Fibroblast of lung (primary cell): ENCODE results near the gene CYB561D2. TPM values are rescaled to one million over a fixed set of nuclear protein-coding genes. Genes with fewer than 3 reads are reported as not detected.

Experiments
- DNase-seq, 2 donors: peaks; one replicate each; pipeline versions ENCODE4 v3.0.0 to v3.0.0-alpha.2; 2010; ENCODE audit warnings: low read depth in 2 of 2
- H2AFZ ChIP-seq: 2 replicates; pipeline ENCODE4 v1.5.1; 2012; ENCODE audit warnings: low read length, control low read depth, inconsistent platforms
- H3K27ac ChIP-seq: 2 replicates; pipeline ENCODE4 v1.5.1; 2011; ENCODE audit warnings: low read length, control low read depth; ENCODE audit not compliant: insufficient read depth
- H3K27me3 ChIP-seq: 2 replicates; pipeline ENCODE4 v1.5.1; 2011; ENCODE audit warnings: mild to moderate bottlenecking, low read length; ENCODE audit not compliant: control insufficient read depth, insufficient read depth
- H3K36me3 ChIP-seq: 2 replicates; pipeline ENCODE4 v1.5.1; 2011; ENCODE audit warnings: low read length; ENCODE audit not compliant: control insufficient read depth, insufficient read depth
- H3K4me1 ChIP-seq: 2 replicates; pipeline ENCODE4 v1.5.1; 2011; ENCODE audit warnings: low read length; ENCODE audit not compliant: control insufficient read depth, insufficient read depth; ENCODE audit errors: extremely low read depth
- H3K4me2 ChIP-seq: 2 replicates; pipeline ENCODE4 v1.5.1; 2011; ENCODE audit warnings: low read length, control low read depth; ENCODE audit not compliant: insufficient read depth; ENCODE audit errors: extremely low read depth
- H3K4me3 ChIP-seq, 4 experiments: fragments of 200-600 bp in 1 of 4; sonication (generic) in 1 of 4; replicated peaks in 1 of 4; 2 replicates each; pipeline ENCODE4 v1.5.1; 2011 to 2016; ENCODE audit warnings: low read length in 4 of 4, low read depth in 3 of 4, mild to moderate bottlenecking in 3 of 4, control low read depth in 2 of 4, inconsistent platforms in 1 of 4, mixed read lengths in 1 of 4; ENCODE audit not compliant: insufficient read depth in 1 of 4; ENCODE audit errors: control extremely low read depth in 1 of 4
- H3K79me2 ChIP-seq: 2 replicates; pipeline ENCODE4 v1.5.1; 2012; ENCODE audit warnings: mild to moderate bottlenecking, low read length, inconsistent platforms; ENCODE audit not compliant: control insufficient read depth, insufficient read depth
- H3K9ac ChIP-seq: 2 replicates; pipeline ENCODE4 v1.5.1; 2011; ENCODE audit warnings: mild to moderate bottlenecking, low read length, control low read depth; ENCODE audit not compliant: insufficient read depth
- H3K9me3 ChIP-seq: 2 replicates; pipeline ENCODE4 v1.5.1; 2012; ENCODE audit warnings: low read depth, low read length; ENCODE audit not compliant: control insufficient read depth, insufficient read depth
- H4K20me1 ChIP-seq: 2 replicates; pipeline ENCODE4 v1.5.1; 2011; ENCODE audit warnings: low read length; ENCODE audit not compliant: control insufficient read depth, insufficient read depth; ENCODE audit errors: extremely low read depth
- EZH2 ChIP-seq: IDR thresholded peaks from 2 replicates; pipeline ENCODE4 v1.5.1; 2012; ENCODE audit warnings: low read length, control low read depth, mild to moderate bottlenecking; ENCODE audit errors: missing control alignments
- polyA plus RNA-seq, 2 donors: library from polyadenylated mRNA; depleted of rRNA in 1 of 2; stranded (reverse) in 1 of 2; unstranded in 1 of 2; fragments of >200 nt; gene quantifications; 2 replicates each; pipeline ENCODE4 v1.2.1, GENCODE V29; 2011 to 2012; ENCODE audit warnings: missing spikeins in 1 of 2
- total RNA-seq: library from RNA; depleted of rRNA; stranded (reverse); fragments of >200 nt; gene quantifications from 2 replicates; pipeline ENCODE4 v1.2.1, GENCODE V29; 2014
- TF ChIP-seq, protein P1 (sequence below), 2 donors: IDR thresholded peaks in 1 of 2; conservative IDR thresholded peaks in 1 of 2; 1 replicate in 1 of 2; 2 replicates in 1 of 2; pipeline ENCODE4 v1.5.1; 2011 to 2012; ENCODE audit warnings: low read length in 2 of 2, control low read depth in 1 of 2, inconsistent platforms in 1 of 2, low read depth in 1 of 2, mild to moderate bottlenecking in 1 of 2

CYB561D2 gene
- total and polyA plus RNA-seq, 2 donors (not counting 1 experiment from before 2014, with no cell fraction given) = 16.4 to 28.6 TPM

GRCh38 chr3:50322386-50323091 lies 28.1 kb upstream of the CYB561D2 start, which contains the start of gene HYAL2:
Gene HYAL2 (minus strand): TSS chr3:50322745. CDS start chr3:50320489, 2,256 bp downstream.
- Histone ChIP-seq H3K9me3 (no peaks in the 10 kb centered on the region), H3K27me3 (no peaks in the 10 kb centered on the region), H3K27ac (peak within 1 kb of the TSS; percentile 99), H4K20me1 (no peaks in the 10 kb centered on the region), H3K9ac (peak within 1 kb of the TSS; percentile 99), H3K4me1 (peaks cover 8% of the 10 kb centered on the region), H3K79me2 (peaks cover 32% of the 10 kb centered on the region), H2AFZ (peak within 1 kb of the TSS; percentile 95), H3K36me3 (peaks cover 18% of the 10 kb centered on the region), H3K4me2 (peak within 1 kb of the TSS; percentile 69), H3K4me3 (peak within 1 kb of the TSS; percentile 64 to 69 (median 66))
- DNase-seq = no peak
- TF ChIP-seq, protein P1, sequence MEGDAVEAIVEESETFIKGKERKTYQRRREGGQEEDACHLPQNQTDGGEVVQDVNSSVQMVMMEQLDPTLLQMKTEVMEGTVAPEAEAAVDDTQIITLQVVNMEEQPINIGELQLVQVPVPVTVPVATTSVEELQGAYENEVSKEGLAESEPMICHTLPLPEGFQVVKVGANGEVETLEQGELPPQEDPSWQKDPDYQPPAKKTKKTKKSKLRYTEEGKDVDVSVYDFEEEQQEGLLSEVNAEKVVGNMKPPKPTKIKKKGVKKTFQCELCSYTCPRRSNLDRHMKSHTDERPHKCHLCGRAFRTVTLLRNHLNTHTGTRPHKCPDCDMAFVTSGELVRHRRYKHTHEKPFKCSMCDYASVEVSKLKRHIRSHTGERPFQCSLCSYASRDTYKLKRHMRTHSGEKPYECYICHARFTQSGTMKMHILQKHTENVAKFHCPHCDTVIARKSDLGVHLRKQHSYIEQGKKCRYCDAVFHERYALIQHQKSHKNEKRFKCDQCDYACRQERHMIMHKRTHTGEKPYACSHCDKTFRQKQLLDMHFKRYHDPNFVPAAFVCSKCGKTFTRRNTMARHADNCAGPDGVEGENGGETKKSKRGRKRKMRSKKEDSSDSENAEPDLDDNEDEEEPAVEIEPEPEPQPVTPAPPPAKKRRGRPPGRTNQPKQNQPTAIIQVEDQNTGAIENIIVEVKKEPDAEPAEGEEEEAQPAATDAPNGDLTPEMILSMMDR (conservative IDR thresholded peaks at IDR 0.05 in 1 of 2, IDR thresholded peaks at IDR 0.05 in 1 of 2; ENCODE audit: low read depth in 1 of 2, low read length in 2 of 2) = no peak
- TF ChIP-seq EZH2 = no peak

DNA sequence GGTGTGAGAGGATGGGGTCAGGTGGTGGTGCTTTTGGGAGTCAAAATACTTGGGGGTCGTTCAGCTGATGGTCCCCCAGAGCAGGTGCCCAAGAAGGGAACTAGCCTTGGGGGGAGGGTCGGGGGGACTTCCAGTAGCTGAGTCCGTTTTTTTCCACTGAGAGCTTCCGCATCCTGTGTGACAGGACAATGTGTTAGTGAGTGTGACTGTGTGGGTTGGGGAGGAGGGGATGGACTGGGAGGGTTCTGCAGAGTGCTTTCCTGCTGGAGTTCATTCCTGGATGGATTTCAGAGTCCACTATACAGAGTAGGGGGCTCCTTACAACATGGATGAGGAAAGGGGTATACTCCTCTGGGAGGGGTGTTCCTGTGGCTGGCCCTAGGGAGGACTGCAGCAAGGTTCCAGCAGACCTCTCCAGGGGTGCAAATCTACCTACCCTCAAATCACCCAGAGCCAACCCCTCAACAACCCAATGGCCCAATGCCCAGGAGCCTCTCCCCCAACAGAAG lies 27.5 kb upstream of the CYB561D2 start:
- Histone ChIP-seq H3K79me2 (peaks cover 34% of the 10 kb centered on the region), H3K27me3 (no peaks in the 10 kb centered on the region), H3K27ac (no peak overlapping the region), H3K4me3 (no peak overlapping the region), H4K20me1 (no peaks in the 10 kb centered on the region), H3K36me3 (peaks cover 14% of the 10 kb centered on the region), H3K4me2 (no peak overlapping the region), H3K4me1 (peaks cover 8% of the 10 kb centered on the region), H3K9me3 (no peaks in the 10 kb centered on the region), H2AFZ (no peak overlapping the region), H3K9ac (no peak overlapping the region)
- no peak for DNase-seq
- TF ChIP-seq, protein P1 (conservative IDR thresholded peaks at IDR 0.05 in 1 of 2, IDR thresholded peaks at IDR 0.05 in 1 of 2; ENCODE audit: low read depth in 1 of 2, low read length in 2 of 2) = no peak
- no peak for TF ChIP-seq EZH2

- TF ChIP-seq EZH2 = no peak
- TF ChIP-seq, protein P1 (conservative IDR thresholded peaks at IDR 0.05 in 1 of 2, IDR thresholded peaks at IDR 0.05 in 1 of 2; ENCODE audit: low read depth in 1 of 2, low read length in 2 of 2) = no peak
- H3K9ac ChIP-seq = no peak overlapping the region
Measured at GRCh38 chr3:50323614-50324199, 27.0 kb upstream of the CYB561D2 start.

More at GRCh38 chr3:50323614-50324199, 27.0 kb upstream of the CYB561D2 start:
- Histone ChIP-seq H3K4me2 (no peak overlapping the region), H3K4me3 (no peak overlapping the region), H3K27ac (no peak overlapping the region), H2AFZ (no peak overlapping the region), H3K79me2 (peaks cover 31% of the 10 kb centered on the region), H4K20me1 (no peaks in the 10 kb centered on the region), H3K36me3 (peaks cover 8% of the 10 kb centered on the region), H3K4me1 (peaks cover 10% of the 10 kb centered on the region), H3K9me3 (no peaks in the 10 kb centered on the region), H3K27me3 (no peaks in the 10 kb centered on the region)
- no peak for DNase-seq
